ENCODE data around the gene SKI.
"Not testable (repeated sequence)": the region's sequence is repeated elsewhere in the genome, so short reads cannot be mapped to it uniquely, and the experiment has no call there.

Gene SKI

DNA sequence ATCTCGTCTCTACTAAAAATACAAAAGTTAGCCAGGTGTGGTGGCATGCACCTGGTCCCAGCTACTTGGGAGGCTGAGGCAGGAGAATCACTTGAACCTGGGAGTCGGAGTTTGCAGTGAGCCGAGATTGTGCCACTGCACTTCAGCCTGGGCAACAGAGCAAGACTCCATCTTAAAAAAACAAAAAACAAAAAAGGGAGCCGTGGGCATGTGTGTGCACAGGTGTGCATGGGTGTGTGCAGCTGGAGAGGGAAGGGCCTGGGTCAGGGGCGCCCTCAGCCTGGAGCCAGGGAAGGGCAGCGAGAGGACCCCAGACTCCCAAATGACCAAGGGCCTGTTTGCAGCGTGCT, 18.9 kb downstream of the SKI start:
- not testable (repeated sequence) for DNase-seq (ENCODE audit: low spot score)

DNA sequence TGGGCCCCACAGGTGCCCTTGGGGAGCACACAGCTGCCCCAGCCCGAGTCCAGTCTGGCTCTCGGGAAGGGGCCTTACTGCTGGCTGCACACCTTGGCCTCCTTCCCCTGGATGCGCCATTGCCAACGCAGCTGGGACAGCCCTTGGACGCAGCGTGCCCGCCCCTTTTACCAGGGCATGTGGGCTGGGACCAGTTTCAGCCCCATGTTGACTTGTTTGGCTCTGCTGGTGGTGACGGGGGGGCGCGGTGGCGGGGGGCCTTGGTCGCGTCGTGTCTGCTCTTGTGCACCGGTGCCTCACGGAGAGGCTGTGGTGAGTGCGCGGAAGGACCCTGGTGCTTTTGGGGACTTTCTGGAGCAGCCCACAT, 19.6 kb downstream of the SKI start:
- DNase-seq (ENCODE audit: low spot score) = no peak

DNA sequence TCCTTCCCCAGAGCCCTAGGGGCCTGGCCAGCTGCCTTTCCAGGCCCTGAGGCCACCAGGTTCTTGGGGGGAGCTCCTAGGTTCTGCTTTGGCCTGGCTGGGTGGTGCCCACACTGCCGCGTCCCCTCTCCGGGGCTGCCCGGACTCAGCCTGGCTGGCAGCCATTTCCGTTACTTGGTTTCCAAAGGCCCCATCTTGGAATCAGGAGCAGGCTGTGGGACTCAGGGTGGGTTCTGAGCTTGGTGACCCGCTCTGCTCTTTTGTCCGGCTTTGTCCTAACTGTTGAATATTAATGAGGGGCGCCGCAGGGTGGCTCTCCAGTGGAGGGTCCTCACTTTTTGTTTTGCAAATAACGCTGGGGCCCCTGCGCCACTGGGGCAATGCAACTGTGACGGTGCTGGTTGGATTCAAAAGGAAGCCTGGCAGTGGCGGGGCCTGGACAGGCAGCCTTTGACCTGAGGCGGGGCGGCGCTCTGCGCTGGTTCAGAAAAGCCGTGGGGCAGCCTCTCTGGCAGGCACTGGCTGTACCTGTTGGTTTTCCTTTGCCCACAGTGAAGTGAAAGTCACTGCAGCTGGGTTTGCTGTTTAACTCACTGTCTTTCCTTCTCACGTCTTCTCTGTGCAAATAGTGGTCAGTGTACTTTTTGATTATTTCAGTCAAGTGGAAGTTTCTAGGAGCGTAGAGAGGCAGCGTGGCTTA, 20.2 kb downstream of the SKI start:
- no peak for DNase-seq (ENCODE audit: low spot score)

DNA sequence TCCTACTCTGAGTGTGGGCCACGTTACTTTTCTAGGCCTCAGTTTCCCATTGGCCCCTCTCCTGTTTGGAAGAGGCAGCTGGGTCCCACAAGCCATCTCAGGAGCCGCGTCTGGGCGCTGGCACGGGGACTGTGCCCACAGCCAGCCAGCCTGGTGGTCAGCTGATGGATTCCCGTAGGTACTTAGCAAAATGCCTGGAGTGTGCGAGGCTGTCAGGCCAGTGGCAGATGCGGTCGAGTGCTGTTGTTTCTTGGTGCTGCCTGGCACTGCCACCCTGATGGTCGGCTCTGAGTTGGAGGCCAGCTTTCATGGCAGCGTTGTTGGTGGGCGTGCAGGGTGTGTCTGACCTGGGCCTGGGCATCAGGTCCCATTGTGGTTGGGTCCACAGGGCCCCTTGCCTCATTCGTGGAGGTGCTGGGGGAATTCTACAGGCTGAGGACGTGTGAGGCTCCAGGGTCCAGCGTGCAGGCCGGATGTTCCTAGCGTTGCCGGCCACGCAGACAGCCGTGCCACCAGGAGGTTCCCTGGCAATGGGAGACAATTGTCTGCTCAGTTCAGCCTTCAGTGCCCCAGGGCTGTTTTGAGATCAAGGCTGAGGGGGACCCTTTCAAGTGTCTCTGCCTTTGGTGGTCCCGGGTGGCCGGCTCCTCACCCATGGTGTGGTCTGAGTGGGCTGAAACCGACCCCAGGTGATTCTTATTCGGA, 20.9 kb downstream of the SKI start:
- DNase-seq (ENCODE audit: low spot score) = no peak

DNA sequence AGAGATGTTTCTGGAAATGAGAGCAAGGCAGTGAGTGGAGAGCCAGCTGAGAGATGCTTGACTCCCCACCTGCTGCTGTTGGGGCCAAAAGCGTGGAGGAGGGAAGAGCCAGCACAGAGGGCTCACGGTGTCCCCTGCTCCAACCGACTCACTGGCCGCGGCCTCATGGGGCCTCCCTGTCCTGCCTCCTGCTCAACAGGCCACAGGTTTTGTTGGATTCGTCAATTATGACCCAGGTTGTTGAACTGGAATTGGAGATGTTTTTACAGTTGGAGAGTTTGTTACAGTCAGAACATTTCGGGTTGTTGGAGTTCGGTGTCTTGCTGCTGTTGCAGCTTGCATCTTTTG, 21.4 kb downstream of the SKI start:
- no peak for DNase-seq (ENCODE audit: low spot score)

DNA sequence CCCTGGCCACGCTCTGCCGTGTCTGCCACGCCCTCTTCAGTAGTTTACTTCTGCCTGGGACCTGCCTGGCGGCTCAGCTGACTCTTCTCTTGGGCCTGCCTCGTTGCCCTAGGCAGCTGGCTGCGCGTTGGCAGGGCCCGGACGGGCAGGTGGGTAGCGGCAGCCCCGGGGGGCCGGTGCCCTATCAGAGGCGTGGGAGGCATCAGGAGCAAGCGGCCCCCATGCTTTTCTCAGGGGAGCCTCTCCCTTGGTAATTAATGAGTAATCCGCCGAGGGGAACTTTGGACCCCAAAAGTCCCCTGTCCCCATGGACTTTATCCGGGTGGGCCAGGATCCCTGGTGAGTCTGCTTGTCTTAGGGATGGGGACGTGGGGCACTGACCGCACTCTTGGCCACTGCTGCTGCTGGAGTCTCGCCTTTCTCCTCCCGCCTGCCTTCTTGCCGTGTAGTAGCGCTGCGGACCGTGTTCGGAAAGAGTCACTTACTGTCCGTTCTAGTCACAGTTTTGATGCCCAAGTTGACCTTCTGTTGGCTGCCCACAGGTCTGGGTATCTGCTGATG, 22.7 kb downstream of the SKI start:
- no peak for DNase-seq (ENCODE audit: low spot score)

DNA sequence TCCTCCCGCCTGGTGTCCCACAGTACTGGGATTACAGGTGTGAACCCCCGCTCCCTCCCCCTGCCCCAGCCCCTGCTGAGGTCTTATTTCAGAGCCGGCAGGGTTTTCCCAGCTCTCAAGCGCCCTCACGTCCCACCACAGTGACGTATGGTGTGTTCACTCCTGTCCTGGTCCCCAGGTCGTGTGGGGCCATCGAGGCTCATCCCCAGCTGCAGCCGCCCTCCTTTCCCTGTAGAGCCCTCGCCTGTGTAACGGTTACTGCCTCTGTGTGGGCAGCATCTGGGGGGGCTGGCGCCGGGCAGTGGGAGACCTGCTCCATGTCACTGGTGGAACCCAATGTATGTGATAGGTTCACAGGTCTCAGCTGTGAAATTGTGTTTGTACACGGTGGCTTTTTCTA, 23.2 kb downstream of the SKI start:
- no peak for DNase-seq (ENCODE audit: low spot score)

DNA sequence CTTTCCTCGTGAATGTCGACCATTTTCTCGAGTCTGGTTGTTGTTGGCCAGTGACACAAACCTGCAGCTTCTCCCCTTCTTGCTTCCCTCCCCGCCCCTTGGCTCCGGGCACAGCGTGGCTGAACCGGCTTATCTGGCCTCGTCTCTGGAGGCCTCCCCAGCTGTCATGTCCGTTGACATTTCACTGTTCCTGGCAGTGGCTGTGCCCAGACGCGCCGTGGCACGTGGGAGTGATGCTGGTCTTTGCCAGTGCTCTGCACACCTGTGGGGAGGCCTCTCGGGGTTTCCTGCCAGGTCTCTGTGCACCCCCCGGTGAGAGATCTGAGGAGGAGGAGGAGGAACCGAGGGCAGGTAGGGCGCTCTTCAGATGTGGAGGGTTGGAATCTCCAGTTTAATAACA, 23.7 kb downstream of the SKI start:
- DNase-seq (ENCODE audit: low spot score) = no peak

DNA sequence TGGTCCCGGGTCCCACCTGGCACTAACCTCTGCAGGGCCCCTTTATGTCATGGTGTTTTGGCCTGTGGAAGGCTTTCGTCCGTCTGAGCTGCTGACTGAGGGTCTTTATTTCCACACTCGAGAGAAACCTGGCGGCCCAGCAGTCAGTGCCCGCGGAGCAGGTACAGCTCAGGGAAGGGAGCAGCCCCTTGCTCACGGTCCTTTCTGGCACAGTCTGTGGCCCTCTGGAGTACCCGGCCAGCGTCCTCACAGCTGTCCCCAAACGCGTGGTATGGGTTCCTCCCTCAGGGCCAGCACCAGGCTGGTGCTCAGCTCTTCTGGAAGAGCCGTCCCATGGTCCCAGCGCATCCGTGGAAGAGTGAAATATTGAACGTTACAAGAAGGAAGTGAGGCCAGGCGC, 24.3 kb downstream of the SKI start:
- no peak for DNase-seq (ENCODE audit: low spot score)

DNA sequence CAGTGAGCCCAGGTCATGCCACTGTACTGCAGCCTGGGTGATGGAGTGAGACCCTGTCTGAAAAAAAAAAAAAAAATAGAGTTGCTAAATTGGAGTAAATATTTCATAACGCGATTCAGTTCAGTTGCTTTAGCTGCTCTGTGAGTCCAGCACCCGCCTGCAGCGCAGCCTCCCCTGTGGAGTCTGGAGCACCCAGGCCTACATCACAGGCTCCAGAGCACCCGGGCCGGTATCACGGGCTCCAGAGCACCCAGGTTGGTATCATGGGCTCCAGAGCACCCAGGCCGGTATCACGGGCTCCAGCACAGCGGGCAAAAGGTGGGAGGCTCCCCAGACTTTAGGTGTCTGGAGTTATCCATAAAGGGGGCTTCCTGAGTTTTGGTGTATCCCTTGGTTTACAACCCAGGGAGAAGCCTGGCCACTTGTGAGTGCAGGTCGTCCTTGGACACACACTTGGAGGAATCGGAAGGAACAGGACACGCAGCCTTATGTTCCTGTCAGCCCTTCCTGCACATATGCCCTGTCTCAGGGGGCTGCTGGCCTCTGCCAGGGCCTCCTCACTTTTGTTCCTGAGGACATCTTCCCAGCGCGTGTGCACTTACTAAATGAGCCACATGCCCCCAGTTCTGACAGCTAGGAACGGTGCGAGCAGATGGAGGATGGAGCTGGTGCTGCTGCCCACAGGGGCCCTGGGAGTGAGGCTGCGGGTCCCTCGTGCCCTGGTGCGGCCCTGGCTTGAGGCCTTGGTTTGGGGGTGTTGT, 25.1 kb downstream of the SKI start:
- no peak for DNase-seq (ENCODE audit: low spot score)

DNA sequence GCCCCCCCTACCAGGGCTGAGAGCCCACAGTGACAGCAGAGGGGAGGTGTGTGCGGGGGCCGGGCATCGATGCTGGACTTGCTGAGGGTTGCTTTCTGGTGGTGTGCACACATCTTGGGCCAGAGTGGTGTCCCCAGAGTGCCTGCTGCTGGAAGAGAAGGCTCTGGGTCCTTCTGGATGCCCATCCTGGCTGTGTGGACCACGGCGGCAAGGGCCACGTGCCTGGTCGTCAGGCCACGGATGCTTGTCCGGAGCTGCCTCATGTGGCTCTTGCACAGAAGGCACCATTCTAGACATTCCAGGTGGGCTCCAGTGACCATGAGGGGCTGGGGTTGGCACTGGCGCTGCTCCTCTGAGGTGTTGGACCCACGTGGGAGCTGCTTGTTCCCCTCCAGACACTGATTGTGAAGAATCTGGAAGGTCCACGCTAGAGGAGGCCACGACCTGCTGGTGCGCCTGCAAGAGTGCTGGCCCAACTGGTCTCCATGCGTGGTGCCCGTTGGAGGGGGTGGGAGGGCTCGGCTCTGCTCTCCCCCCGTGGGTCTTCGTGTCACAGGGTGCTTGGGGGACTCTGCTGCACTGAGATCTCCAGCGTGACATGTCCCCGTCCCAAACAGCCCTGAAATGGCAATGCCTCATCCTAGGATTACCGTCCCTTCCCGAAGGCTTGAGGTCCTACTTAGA, 25.8 kb downstream of the SKI start:
- no peak for DNase-seq (ENCODE audit: low spot score)

DNA sequence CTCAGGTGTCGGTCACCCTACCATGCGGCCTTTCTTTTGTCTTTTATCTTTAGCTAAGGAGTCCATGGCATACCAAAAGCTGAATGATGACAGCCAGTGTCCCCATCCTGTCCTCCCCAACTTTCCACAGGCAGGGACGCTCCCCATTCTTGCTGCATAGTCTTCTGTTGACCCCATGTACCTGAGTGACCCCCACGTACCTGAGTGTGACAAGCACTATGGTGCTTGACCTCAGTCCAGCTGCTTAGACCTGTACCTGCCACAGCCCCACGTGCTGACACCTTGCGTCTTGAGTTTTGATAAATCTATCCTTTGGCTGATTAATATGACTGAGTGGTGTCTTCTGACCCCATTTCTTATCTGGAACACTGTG, 26.9 kb downstream of the SKI start:
- DNase-seq (ENCODE audit: low spot score) = no peak

DNA sequence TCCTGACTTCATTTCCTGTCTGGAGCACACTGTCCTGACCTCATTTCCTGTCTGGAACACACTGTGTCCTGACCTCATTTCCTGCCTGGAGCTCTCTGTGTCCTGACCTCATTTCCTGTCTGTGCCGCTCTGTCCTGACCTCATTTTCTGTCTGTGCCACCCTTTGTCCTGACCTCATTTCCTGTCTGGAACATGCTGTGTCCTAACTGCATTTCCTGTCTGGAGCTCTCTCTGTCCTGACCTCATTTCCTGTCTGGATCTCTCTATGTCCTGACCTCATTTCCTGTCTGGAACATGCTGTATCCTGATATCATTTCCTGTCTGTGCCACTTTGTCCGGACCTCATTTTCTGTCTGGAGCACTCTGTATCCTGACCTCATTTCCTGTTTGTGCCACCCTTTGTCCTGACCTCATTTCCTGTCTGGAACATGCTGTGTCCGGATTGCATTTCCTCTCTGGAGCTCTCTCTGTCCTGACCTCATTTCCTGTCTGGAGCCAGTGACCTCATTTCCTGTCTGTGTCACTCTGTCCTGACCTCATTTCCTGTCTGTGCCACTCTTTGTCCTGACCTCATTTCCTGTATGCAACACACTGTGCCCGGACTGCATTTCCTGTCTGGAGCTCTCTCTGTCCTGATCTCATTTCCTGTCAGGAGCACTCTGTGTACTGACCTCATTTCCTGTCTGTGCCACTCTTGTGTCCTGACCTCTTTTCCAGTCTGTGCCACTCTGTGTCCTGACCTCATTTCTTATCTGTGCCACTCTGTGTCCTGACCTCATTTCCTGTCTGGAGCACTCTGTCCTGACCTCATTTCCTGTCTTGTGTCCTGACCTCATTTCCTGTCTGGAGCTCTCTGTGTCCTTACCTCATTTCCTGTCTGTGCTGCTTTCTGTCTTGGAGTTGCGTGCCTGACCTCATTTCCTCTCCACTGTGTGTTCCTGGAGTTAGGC, 27.6 kb downstream of the SKI start:
- DNase-seq (ENCODE audit: low spot score) = no peak

DNA sequence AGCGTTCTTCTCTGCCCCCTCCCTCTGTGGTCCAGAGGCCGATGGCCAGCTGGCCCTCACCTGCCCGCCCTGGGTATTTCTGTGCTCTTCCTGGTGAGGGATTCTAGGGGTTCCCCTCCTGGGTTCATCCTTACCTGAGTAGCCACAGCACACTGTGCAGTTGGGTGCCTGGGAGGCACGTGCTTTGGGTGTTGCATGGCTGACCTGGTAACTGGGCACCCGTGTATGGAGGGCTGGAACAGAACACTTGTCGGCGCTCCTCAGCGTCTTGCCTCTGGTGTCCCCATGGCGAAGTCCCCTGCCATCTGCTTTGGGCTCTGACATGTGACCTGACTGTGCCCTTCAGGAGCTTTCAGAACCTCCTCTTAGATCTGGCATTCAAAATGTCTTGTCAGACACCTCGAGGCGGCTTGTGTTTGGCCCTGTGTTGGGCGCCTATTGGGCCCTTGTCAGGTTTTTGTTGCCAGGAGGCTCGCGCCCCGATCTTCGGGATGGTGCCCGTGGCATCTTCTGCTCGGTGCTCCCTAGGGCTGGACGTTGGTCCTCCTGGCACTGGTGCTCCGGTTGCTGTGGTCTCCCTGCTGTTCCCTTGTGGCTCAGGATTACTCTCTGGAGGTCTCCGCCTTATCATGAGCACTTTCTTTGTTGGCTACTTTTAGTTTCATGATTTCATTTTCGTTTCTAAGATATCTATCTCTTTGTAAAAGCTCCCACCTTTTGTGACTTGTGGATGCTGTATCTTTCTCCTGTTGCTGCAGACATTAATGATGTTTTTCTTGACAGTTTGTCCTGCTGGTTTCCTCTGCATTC, 28.5 kb downstream of the SKI start:
- DNase-seq (ENCODE audit: low spot score) = no peak

DNA sequence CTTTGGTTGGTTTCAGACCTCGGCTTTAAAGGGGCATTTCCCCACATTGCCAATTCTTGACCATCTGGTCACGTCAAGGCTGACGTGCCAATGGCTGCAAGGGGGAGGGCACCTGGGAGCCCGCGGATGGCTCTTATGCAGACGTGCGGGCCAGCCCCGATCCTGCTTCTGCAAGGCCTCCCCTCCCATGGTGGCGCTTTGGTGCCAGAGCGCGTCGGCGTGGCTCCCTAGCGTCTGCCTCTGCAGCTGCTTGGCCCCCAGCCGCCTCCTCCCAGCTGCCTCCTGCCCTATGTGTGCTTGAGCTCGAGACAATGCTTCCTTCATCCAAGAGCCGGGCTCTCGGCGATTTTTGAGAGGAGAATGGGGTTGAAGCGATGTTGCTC, 29.1 kb downstream of the SKI start:
- DNase-seq (ENCODE audit: low spot score) = no peak

DNA sequence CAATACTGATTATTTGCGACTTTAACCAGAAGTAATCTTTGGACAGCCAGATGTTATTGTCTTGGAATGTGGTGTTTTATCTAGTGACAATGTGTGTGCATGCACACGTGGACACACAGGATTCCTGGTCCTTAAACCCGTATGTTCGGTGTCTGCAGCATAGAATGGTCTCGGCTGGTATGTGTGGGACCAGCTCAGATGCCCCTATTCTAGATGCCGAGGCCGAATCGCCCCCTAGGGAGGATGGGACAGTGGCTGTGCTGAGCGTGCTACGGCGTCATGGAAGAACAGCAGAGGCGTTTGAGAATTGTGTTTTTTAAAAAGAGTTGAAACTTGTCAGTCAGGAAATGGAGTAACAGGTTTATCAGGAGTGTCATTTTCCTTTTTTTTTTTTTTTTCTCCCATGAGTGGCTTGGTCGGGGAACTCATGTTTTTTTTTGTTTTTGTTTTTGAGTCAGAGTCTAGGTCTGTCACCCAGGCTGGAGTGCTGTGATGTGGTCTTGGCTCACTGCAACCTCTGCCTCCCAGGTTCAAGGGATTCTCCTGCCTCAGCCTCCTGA, 30.1 kb downstream of the SKI start:
- DNase-seq (ENCODE audit: low spot score) = no peak

DNA sequence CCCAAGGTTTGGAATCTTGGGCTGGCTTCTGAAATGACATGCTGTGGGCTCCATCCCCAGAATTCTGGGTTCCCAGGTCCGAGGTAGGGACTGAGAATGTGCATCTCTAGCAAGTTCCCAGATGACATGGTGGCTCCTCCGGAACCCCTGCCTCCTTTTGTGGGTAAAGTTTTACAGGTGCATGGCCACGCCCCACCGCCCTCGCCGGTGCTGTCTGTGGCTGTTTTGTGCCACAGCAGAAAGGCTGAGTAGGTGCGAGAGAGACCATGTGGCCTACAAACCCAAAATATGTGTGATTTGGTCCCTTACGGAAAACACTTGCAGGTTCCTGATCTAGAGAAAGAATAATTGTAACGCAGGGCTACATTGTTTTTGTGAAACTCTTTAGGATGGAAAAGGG, 30.9 kb downstream of the SKI start:
- no peak for DNase-seq (ENCODE audit: low spot score)

DNA sequence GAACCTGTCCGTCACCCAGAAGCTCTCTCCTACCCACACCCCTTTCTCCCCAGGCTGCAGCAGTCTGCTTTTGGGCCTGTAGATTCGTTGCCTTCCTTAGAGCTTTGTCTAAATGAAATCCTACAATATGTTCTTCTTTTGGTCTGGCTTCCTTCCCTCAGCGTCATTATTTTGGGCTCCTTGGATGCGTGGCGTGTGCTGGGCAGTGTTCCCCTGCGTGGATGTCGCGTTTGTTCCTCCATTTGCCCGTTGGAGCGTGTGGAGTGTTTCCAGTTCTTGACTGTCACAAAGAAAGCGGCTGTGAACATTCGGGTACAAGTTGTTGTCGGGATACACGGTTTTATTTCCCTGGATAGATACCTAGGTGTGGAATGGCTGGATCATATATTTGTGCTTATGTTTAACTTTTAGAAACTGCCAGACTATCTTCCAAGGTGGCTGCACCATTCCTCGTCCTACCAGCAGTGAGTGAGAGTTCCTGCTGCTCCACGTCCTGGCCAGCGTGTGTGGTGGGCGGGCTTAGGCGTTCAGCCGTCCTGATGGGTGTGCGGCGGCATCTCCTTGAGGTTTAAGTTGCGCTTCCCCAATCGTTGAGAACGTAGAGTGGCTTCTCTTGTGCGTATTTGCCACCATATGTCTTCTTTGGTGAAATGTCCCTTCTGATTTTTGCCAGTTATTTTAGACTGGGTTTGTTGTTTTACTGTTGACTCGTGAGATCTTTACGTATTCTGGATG, 31.7 kb downstream of the SKI start:
- DNase-seq (ENCODE audit: low spot score) = no peak

DNA sequence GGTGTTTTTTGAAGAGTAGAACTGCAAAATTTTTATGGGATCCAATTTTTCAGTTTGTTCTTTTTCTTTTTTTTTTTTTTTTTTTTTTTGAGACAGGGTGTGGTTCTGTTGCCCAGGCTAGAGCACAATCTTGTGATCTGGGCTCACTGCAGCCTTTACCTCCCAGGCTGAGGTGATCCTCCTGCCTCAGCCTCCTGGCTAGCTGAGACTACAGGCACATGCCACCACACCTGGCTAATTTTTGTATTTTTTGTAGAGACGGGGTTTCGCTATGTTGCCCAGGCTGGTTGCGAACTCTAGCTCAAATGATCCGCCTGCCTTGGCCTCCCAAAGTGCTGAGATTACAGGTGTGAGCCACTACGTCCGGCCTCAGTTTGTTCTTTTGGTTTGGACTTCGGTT, 32.4 kb downstream of the SKI start:
- not testable (repeated sequence) for DNase-seq (ENCODE audit: low spot score)

DNA sequence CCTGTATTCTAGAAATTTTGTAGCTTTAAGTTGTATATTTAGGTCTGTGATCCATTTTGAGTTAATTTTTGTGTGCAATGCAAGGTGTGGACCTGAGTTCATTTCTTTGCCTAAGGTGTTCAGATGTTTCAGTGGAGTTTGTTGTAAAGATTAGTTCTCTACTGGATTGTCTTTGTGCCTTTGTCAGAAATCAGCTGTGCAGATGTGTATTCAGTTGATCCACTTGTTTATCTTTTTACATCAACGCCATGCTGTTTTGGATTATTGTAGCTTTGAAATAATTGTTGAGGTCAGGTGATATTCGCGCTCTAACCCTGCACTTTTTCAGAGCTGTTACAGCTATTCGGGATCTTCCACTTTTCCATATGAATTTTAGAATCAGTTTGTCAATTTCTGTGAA, 32.8 kb downstream of the SKI start:
- no peak for DNase-seq (ENCODE audit: low spot score)

Measured in hepatic stellate cell (primary cell).